Ascending aorta (tissue), 2 donors: ENCODE data around the gene KCNJ16. TPM values are rescaled to one million over a fixed set of nuclear protein-coding genes. Genes with fewer than 3 reads are reported as not detected.

ENCODE experiments used
- DNase-seq, 2 donors: peaks; one replicate each; pipeline ENCODE4 v3.0.0-alpha.2; 2019; ENCODE audit warnings: low spot score in 2 of 2
- H3K27ac ChIP-seq, 2 donors: fragments of 200-600 bp; sonication (generic); one replicate each; pipeline ENCODE4 v1.5.1; 2016 to 2017; ENCODE audit warnings: mild to moderate bottlenecking in 1 of 2
- H3K27me3 ChIP-seq: fragments of 200-600 bp; sonication (generic); one replicate; pipeline ENCODE4 v1.5.1; 2017
- H3K36me3 ChIP-seq, 2 donors: fragments of 200-600 bp; sonication (generic); one replicate each; pipeline ENCODE4 v1.5.1; 2016
- H3K4me1 ChIP-seq, 2 donors: fragments of 200-600 bp; sonication (generic); one replicate each; pipeline ENCODE4 v1.5.1; 2016 to 2017; ENCODE audit warnings: mild to moderate bottlenecking in 1 of 2
- H3K4me3 ChIP-seq, 2 donors: fragments of 200-600 bp; sonication (generic); one replicate each; pipeline ENCODE4 v1.5.1; 2016 to 2017; ENCODE audit warnings: mild to moderate bottlenecking in 1 of 2
- H3K9me3 ChIP-seq, 2 donors: fragments of 200-600 bp; sonication (generic); one replicate each; pipeline ENCODE4 v1.5.1; 2016
- intact Hi-C: fragments of 100-400 bp; cut with DNase I; formaldehyde crosslinking; loops from one replicate; pipeline ENCODE4 v1.15.1; 2023
- total RNA-seq: library from RNA; depleted of rRNA; stranded (reverse); fragments of >200 nt; gene quantifications from one replicate; pipeline ENCODE4 v1.1.0, GENCODE V29; 2016
- TF ChIP-seq, protein P1 (sequence below), 3 experiments: fragments of 200-600 bp in 2 of 3; fragments of 450-650 bp in 1 of 3; sonication (generic) in 2 of 3; IDR thresholded peaks; one replicate each; pipeline ENCODE4 v1.5.1; 2016 to 2019; ENCODE audit warnings: antibody characterized with exemption in 3 of 3, mild to moderate bottlenecking in 1 of 3, moderate library complexity in 1 of 3

KCNJ16 gene
- total RNA-seq, 1 donor from 2014 or later = not detected

DNA sequence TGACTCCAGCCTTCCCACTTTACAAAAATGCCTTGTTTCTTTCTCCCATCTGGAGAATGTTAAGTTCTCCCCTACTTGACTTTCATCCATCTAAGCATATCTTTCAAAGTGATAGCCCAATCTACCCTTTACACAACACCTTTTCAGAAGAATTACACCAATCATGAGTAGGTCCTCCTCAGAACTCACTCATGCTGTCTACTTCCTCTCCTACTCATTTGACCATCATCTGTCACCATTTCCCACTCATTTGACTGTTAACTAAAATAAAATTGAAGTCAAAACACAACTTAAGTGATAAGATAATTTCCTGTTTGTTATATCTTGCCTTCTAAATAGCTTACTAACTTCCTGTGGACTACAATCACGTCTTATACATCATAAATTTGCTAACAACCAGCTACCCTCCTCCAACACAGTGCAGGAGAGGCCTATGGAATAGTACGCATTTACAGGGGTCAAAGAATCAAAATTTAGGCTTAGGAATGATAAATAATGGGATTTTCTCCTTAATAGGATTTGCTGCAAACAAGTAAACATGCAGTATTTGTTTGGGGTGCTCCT lies 16.1 kb downstream of the KCNJ16 start:
- Histone ChIP-seq H3K4me1 (no peaks in the 10 kb centered on the region), H3K36me3 (no peaks in the 10 kb centered on the region), H3K9me3 (no peaks in the 10 kb centered on the region), H3K27me3 (no peaks in the 10 kb centered on the region), H3K4me3 (no peak overlapping the region), H3K27ac (no peak overlapping the region)
- TF ChIP-seq, protein P1, sequence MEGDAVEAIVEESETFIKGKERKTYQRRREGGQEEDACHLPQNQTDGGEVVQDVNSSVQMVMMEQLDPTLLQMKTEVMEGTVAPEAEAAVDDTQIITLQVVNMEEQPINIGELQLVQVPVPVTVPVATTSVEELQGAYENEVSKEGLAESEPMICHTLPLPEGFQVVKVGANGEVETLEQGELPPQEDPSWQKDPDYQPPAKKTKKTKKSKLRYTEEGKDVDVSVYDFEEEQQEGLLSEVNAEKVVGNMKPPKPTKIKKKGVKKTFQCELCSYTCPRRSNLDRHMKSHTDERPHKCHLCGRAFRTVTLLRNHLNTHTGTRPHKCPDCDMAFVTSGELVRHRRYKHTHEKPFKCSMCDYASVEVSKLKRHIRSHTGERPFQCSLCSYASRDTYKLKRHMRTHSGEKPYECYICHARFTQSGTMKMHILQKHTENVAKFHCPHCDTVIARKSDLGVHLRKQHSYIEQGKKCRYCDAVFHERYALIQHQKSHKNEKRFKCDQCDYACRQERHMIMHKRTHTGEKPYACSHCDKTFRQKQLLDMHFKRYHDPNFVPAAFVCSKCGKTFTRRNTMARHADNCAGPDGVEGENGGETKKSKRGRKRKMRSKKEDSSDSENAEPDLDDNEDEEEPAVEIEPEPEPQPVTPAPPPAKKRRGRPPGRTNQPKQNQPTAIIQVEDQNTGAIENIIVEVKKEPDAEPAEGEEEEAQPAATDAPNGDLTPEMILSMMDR (IDR thresholded peaks at IDR 0.05) = no peak
- DNase-seq = no peak
- intact Hi-C loops = no loop called here

- intact Hi-C loops = no loop called here
- Histone ChIP-seq H3K4me3 (no peak overlapping the region), H3K9me3 (no peaks in the 10 kb centered on the region), H3K27me3 (no peaks in the 10 kb centered on the region), H3K4me1 (no peaks in the 10 kb centered on the region), H3K36me3 (no peaks in the 10 kb centered on the region), H3K27ac (no peak overlapping the region)
- DNase-seq = no peak
- TF ChIP-seq, protein P1 (IDR thresholded peaks at IDR 0.05) = no peak
Measured at GRCh38 chr17:70091696-70092095, 16.7 kb downstream of the KCNJ16 start.

DNA sequence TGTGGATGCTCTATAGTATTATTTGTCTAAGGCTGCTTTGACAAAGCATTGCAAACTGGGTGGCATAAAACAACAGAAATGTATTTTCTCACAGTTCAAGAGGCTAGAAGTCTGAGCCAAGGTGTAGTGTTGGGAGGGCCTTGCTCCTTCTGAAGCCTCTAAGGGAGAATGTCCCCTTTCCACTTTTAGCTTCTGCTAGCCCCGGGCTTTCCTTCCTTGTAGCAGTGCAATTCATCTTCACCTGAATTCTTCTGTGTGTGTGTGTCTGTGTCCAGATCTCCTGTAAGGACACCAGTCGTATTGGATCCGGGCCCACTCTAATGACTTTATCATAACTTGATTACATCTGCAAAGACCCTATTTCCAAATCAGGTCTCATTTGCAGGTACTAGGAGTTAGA lies 18.1 kb downstream of the KCNJ16 start:
- DNase-seq = no peak
- intact Hi-C loops = no loop called here
- Histone ChIP-seq H3K4me3 (no peak overlapping the region), H3K27me3 (no peaks in the 10 kb centered on the region), H3K27ac (no peak overlapping the region), H3K9me3 (no peaks in the 10 kb centered on the region), H3K36me3 (no peaks in the 10 kb centered on the region), H3K4me1 (no peaks in the 10 kb centered on the region)
- TF ChIP-seq, protein P1 (IDR thresholded peaks at IDR 0.05) = no peak

DNA sequence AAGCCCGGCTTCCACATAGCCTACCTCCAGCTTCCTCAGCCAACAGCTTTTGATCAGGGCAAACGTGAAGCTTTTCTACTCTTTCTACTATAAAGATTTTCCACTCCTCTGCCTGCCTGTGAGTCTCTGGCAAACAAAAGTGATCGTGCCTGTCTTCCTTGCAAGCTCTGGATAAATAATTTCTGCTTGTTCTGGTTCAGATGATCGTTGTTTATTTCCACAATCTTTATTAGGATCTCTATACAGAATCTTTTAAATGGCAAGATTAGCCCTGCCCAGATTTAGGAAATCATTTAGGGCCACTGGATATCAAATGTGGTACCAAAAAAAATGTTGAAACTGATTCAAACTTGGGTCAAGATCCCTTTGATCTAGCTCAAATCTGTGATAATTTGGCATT lies 20.4 kb downstream of the KCNJ16 start:
- no peak for DNase-seq
- TF ChIP-seq, protein P1 (IDR thresholded peaks at IDR 0.05) = no peak
- no peaks in the 10 kb centered on the region for H3K4me1 ChIP-seq
- no peak overlapping the region for H3K4me3 ChIP-seq
- intact Hi-C loops = no loop called here
- H3K36me3 ChIP-seq = no peaks in the 10 kb centered on the region
- no peaks in the 10 kb centered on the region for H3K9me3 ChIP-seq
- no peak overlapping the region for H3K27ac ChIP-seq
- H3K27me3 ChIP-seq = no peaks in the 10 kb centered on the region

DNA sequence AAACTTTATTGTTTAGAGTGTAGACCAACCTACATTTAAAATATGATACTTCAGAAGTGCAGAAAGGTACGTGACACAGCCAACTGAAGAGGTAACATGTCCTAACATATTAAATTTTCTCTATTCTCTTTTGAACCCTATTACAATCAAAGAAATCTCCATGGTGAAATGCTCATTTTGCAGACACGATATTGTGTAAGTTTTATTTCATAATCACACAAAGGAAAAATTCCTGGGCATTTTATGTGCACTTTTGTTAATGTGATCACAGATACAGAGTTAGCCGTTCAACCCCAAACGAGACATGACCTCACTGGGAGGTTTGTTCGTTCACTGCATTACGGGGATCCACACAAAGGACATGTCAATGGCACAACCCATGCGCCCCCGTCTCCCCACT lies 21.8 kb downstream of the KCNJ16 start:
- intact Hi-C loops = no loop called here
- no peak overlapping the region for H3K4me3 ChIP-seq
- H3K27me3 ChIP-seq = no peaks in the 10 kb centered on the region
- no peaks in the 10 kb centered on the region for H3K4me1 ChIP-seq
- TF ChIP-seq, protein P1 (IDR thresholded peaks at IDR 0.05) = no peak
- no peak overlapping the region for H3K27ac ChIP-seq
- H3K9me3 ChIP-seq = no peaks in the 10 kb centered on the region
- no peaks in the 10 kb centered on the region for H3K36me3 ChIP-seq
- no peak for DNase-seq

- no peaks in the 10 kb centered on the region for H3K4me1 ChIP-seq
- intact Hi-C loops = no loop called here
- TF ChIP-seq, protein P1 (IDR thresholded peaks at IDR 0.05) = no peak
- no peak overlapping the region for H3K4me3 ChIP-seq
- H3K9me3 ChIP-seq = no peaks in the 10 kb centered on the region
- DNase-seq = no peak
- H3K27ac ChIP-seq = no peak overlapping the region
- no peaks in the 10 kb centered on the region for H3K36me3 ChIP-seq
- no peaks in the 10 kb centered on the region for H3K27me3 ChIP-seq
Measured at GRCh38 chr17:70098030-70098429, 23.0 kb downstream of the KCNJ16 start.
